H1 (cell line): ENCODE measurements around the gene TLK2. TPM values are rescaled to one million over a fixed set of nuclear protein-coding genes. Genes with fewer than 3 reads are reported as not detected.

Source experiments
- CTCF ChIA-PET: fragments of 300-600 bp; sonication (Branson Sonifier 250); formaldehyde crosslinking; loops from one replicate; lab custom pipeline; 2021; ENCODE audit not compliant: partially characterized antibody; lab: Charles Lee
- POLR2A ChIA-PET: fragments of 300-600 bp; sonication (Branson Sonifier 250); formaldehyde crosslinking; loops from one replicate; lab custom pipeline; 2021; ENCODE audit warnings: inconsistent platforms; ENCODE audit not compliant: partially characterized antibody; lab: Charles Lee
- DNase-seq, 2 experiments: peaks; one replicate each; pipeline versions ENCODE4 v3.0.0 to v3.0.0-alpha.2; 2010 to 2022; ENCODE audit warnings: low spot score in 2 of 2, low read depth in 1 of 2, mixed read lengths in 1 of 2
- FAIRE-seq: peaks from 2 replicates; lab custom pipeline; 2011; peaks lifted over from hg19 to GRCh38; lab: Jason Lieb, UNC
- H2AFZ ChIP-seq: 2 replicates; pipeline ENCODE4 v1.8.1; 2012; ENCODE audit warnings: low read length, inconsistent platforms
- H2AK5ac ChIP-seq: 2 replicates; pipeline ENCODE4 v1.6.1; 2013; ENCODE audit warnings: low read depth, low read length
- H2BK120ac ChIP-seq: replicated peaks from 2 replicates; pipeline ENCODE3; 2013; ENCODE audit warnings: low read depth, low read length, inconsistent platforms
- H2BK12ac ChIP-seq: 2 replicates; pipeline ENCODE4 v1.6.1; 2013; ENCODE audit warnings: low read depth, low read length
- H2BK15ac ChIP-seq: 2 replicates; pipeline ENCODE4 v1.6.1; 2013; ENCODE audit warnings: low read length
- H2BK20ac ChIP-seq: 2 replicates; pipeline ENCODE4 v1.6.1; 2013; ENCODE audit warnings: low read length
- H2BK5ac ChIP-seq: 2 replicates; pipeline ENCODE4 v1.6.1; 2013; ENCODE audit warnings: low read depth, low read length
- H3K14ac ChIP-seq: 2 replicates; pipeline ENCODE4 v1.6.1; 2013; ENCODE audit warnings: inconsistent platforms; ENCODE audit not compliant: insufficient read length
- H3K18ac ChIP-seq: 2 replicates; pipeline ENCODE4 v1.6.1; 2013; ENCODE audit warnings: low read length; ENCODE audit errors: extremely low read depth
- H3K23ac ChIP-seq: 2 replicates; pipeline ENCODE4 v1.6.1; 2013; ENCODE audit warnings: inconsistent platforms; ENCODE audit not compliant: insufficient read length
- H3K23me2 ChIP-seq: 2 replicates; pipeline ENCODE4 v1.6.1; 2013; ENCODE audit warnings: low read depth, low read length
- H3K27ac ChIP-seq: 2 replicates; pipeline ENCODE4 v1.6.1; 2011; ENCODE audit warnings: low read depth, low read length, inconsistent platforms
- H3K27me3 ChIP-seq, 4 experiments: replicated peaks in 1 of 4; 1 replicate in 1 of 4; 2 replicates in 3 of 4; pipeline versions ENCODE4 v1.6.1 to v1.8.1; 2011 to 2013; ENCODE audit warnings: low read length in 3 of 4, mild to moderate bottlenecking in 3 of 4, inconsistent platforms in 2 of 4, mixed read lengths in 2 of 4, moderate library complexity in 1 of 4; ENCODE audit not compliant: control insufficient read depth in 3 of 4, insufficient read depth in 3 of 4; ENCODE audit errors: extremely low read depth in 1 of 4
- H3K36me3 ChIP-seq, 4 experiments: 2 replicates each; pipeline versions ENCODE4 v1.6.1 to v1.8.1; 2011 to 2013; ENCODE audit warnings: mild to moderate bottlenecking in 4 of 4, low read length in 3 of 4, moderate library complexity in 2 of 4, control low read depth in 1 of 4, inconsistent platforms in 1 of 4; ENCODE audit not compliant: insufficient read depth in 4 of 4, control insufficient read depth in 2 of 4
- H3K4ac ChIP-seq: replicated peaks from 2 replicates; pipeline ENCODE3; 2013; ENCODE audit warnings: low read length, low read depth, mixed read lengths, inconsistent platforms; ENCODE audit not compliant: insufficient read length
- H3K4me1 ChIP-seq, 4 experiments: replicated peaks in 1 of 4; 1 replicate in 1 of 4; 2 replicates in 3 of 4; pipeline versions ENCODE4 v1.6.1 to v1.8.1; 2011 to 2013; ENCODE audit warnings: low read length in 3 of 4, inconsistent platforms in 2 of 4, mixed read lengths in 1 of 4; ENCODE audit not compliant: insufficient read depth in 4 of 4, control insufficient read depth in 3 of 4
- H3K4me2 ChIP-seq, 2 experiments: 2 replicates each; pipeline versions ENCODE4 v1.6.1 to v1.8.1; 2011 to 2013; ENCODE audit warnings: low read depth in 2 of 2, low read length in 2 of 2, control low read depth in 1 of 2, inconsistent platforms in 1 of 2, mild to moderate bottlenecking in 1 of 2; ENCODE audit not compliant: insufficient read depth in 1 of 2
- H3K4me3 ChIP-seq, 4 experiments: fragments of 200-600, 300-600 bp in 1 of 4; sonication (generic), shearing (Covaris generic), sonication (Bioruptor Twin) in 1 of 4; 2 replicates each; pipeline versions ENCODE4 v1.5.1 to v1.8.1; 2011 to 2016; ENCODE audit warnings: low read length in 4 of 4, low read depth in 3 of 4, control low read depth in 2 of 4, inconsistent platforms in 2 of 4, mild to moderate bottlenecking in 2 of 4, mixed read lengths in 1 of 4, moderate library complexity in 1 of 4; ENCODE audit not compliant: insufficient read depth in 2 of 4; ENCODE audit errors: extremely low read depth in 1 of 4
- H3K56ac ChIP-seq: replicated peaks from 2 replicates; pipeline ENCODE3; 2013; ENCODE audit warnings: low read depth, mild to moderate bottlenecking, mixed read lengths, low read length, inconsistent platforms; ENCODE audit not compliant: insufficient read length
- H3K79me1 ChIP-seq: 2 replicates; pipeline ENCODE4 v1.6.1; 2013; ENCODE audit warnings: low read depth, low read length, control low read depth
- H3K79me2 ChIP-seq, 2 experiments: 2 replicates each; pipeline versions ENCODE4 v1.6.1 to v1.8.1; 2012 to 2013; ENCODE audit warnings: low read length in 2 of 2, mild to moderate bottlenecking in 2 of 2, inconsistent platforms in 1 of 2; ENCODE audit not compliant: insufficient read depth in 2 of 2, control insufficient read depth in 1 of 2
- H3K9ac ChIP-seq, 4 experiments: replicated peaks in 1 of 4; 1 replicate in 1 of 4; 2 replicates in 3 of 4; pipeline versions ENCODE4 v1.6.1 to v1.8.1; 2011 to 2013; ENCODE audit warnings: low read depth in 3 of 4, low read length in 3 of 4, control low read depth in 2 of 4, mild to moderate bottlenecking in 2 of 4, moderate library complexity in 2 of 4, inconsistent platforms in 1 of 4; ENCODE audit errors: extremely low read depth in 1 of 4
- H3K9me3 ChIP-seq, 2 experiments: 2 replicates each; pipeline versions ENCODE4 v1.6.1 to v1.8.1; 2012 to 2013; ENCODE audit warnings: mild to moderate bottlenecking in 2 of 2, moderate library complexity in 2 of 2, control low read depth in 1 of 2, inconsistent platforms in 1 of 2, low read depth in 1 of 2, low read length in 1 of 2, mixed read lengths in 1 of 2; ENCODE audit not compliant: insufficient read depth in 2 of 2
- H4K20me1 ChIP-seq, 2 experiments: replicated peaks in 1 of 2; 2 replicates each; pipeline versions ENCODE3 to v1.8.1; 2011 to 2013; ENCODE audit warnings: inconsistent platforms in 2 of 2, low read length in 2 of 2, mild to moderate bottlenecking in 1 of 2; ENCODE audit not compliant: insufficient read depth in 2 of 2, control insufficient read depth in 1 of 2
- H4K5ac ChIP-seq: 2 replicates; pipeline ENCODE4 v1.6.1; 2013; ENCODE audit warnings: low read length, low read depth, mixed read lengths, inconsistent platforms; ENCODE audit not compliant: insufficient read length
- H4K8ac ChIP-seq: 2 replicates; pipeline ENCODE4 v1.8.0; 2013; ENCODE audit warnings: mild to moderate bottlenecking, moderate library complexity, low read length, inconsistent platforms; ENCODE audit not compliant: insufficient read depth; ENCODE audit errors: extremely low read depth
- H4K91ac ChIP-seq: replicated peaks from 2 replicates; pipeline ENCODE3; 2013; ENCODE audit warnings: low read length, mixed read lengths, inconsistent platforms; ENCODE audit not compliant: insufficient read length
- CHD2 ChIP-seq: IDR thresholded peaks from 2 replicates; pipeline ENCODE4 v1.6.1; 2012; ENCODE audit warnings: low read length, improper control_type of control experiment
- CREB1 ChIP-seq: IDR thresholded peaks from 2 replicates; pipeline ENCODE4 v1.6.1; 2012; ENCODE audit warnings: inconsistent platforms
- E2F6 ChIP-seq: IDR thresholded peaks from 2 replicates; pipeline ENCODE4 v1.6.1; 2012; ENCODE audit warnings: inconsistent platforms
- EZH2 ChIP-seq: fragments of 200-600 bp; sonication (generic); IDR thresholded peaks from 2 replicates; pipeline ENCODE4 v1.7.1; 2012; ENCODE audit warnings: low read depth, mild to moderate bottlenecking, moderate library complexity, low read length, inconsistent platforms; ENCODE audit not compliant: severe bottlenecking
- GTF2F1 ChIP-seq: IDR thresholded peaks from 2 replicates; pipeline ENCODE4 v1.6.1; 2012; ENCODE audit warnings: low read depth, low read length, improper control_type of control experiment, borderline replicate concordance
- JUN ChIP-seq: IDR thresholded peaks from 2 replicates; pipeline ENCODE4 v1.6.1; 2011; ENCODE audit warnings: low read depth, mild to moderate bottlenecking, improper control_type of control experiment, low read length
- KDM1A ChIP-seq: fragments of 200-600, 300-600 bp; sonication (generic); IDR thresholded peaks from 2 replicates; pipeline ENCODE4 v1.7.1; 2016; ENCODE audit warnings: mild to moderate bottlenecking, low read length, borderline replicate concordance
- POLR2AphosphoS5 ChIP-seq: IDR thresholded peaks from 2 replicates; pipeline ENCODE4 v1.6.1; 2011; ENCODE audit warnings: low read depth, low read length
- SAP30 ChIP-seq: fragments of 300-600 bp; sonication (generic); IDR thresholded peaks from 2 replicates; pipeline ENCODE4 v1.7.1; 2012; ENCODE audit warnings: low read length, moderate library complexity, mild to moderate bottlenecking, inconsistent platforms; ENCODE audit not compliant: insufficient read depth, insufficient replicate concordance
- TBP ChIP-seq: IDR thresholded peaks from 2 replicates; pipeline ENCODE4 v1.6.1; 2011; ENCODE audit warnings: low read depth, low read length, improper control_type of control experiment
- WGBS, 2 experiments: shearing (Covaris generic) in 1 of 2; methylation state at CpG; one replicate each; pipeline versions ENCODE4 v1.1.6 to v1.1.7; 2013 to 2015; ENCODE audit warnings: low lambda C conversion rate in 2 of 2, mixed read lengths in 2 of 2, inconsistent platforms in 1 of 2, low coverage in 1 of 2, missing lambda C conversion rate in 1 of 2; ENCODE audit not compliant: insufficient replicate concordance in 2 of 2, insufficient coverage in 1 of 2, insufficient read length in 1 of 2; ENCODE audit errors: extremely low coverage in 1 of 2, missing lambda C conversion rate in 1 of 2; 5-methylcytosine and 5-hydroxymethylcytosine counted together
- polyA plus RNA-seq, 7 experiments: library from polyadenylated mRNA; depleted of rRNA in 3 of 7; stranded (reverse) in 5 of 7; unstranded in 2 of 7; fragments of >200 nt in 5 of 7; fragments of 200-250 nt in 2 of 7; gene quantifications; 1 replicate in 5 of 7; 2 replicates in 1 of 7; 4 replicates in 1 of 7; pipeline versions ENCODE4 v1.2.1 to v1.2.3, GENCODE V29; 2011 to 2013; ENCODE audit warnings: missing spikeins in 2 of 7, mixed read lengths in 2 of 7
- total RNA-seq: library from RNA; stranded (reverse); fragmentation: NEBNext Ultra II Directional; extraction: Animal tissue kit (Norgen Biotek cat#: 25700); gene quantifications from 2 replicates; pipeline ENCODE4 v1.2.1, GENCODE V29; 2021

Gene TLK2
- total and polyA plus RNA-seq, 2 of the 8 experiments (the other 6 are each of a cell fraction or from before 2014, with no cell fraction given) = 43.1 to 59.9 TPM

GRCh38 chr17:62653002-62653825, 174.6 kb downstream of the TLK2 start:
- Histone ChIP-seq H4K91ac (peak overlapping the region; percentile 98), H4K5ac (no peak overlapping the region), H3K9me3 (no peaks in the 10 kb centered on the region), H2BK12ac (0 out of 2 replicates have a peak overlapping the region, but pooled peaks have one; percentile 2), H3K4me2 (peak overlapping the region; percentile 68 to 97), H3K79me1 (no peaks in the 10 kb centered on the region; the same call in 1 of the 2 replicates), H3K4ac (no peak overlapping the region), H3K23me2 (peaks cover 11% of the 10 kb centered on the region), H3K36me3 (no peaks in the 10 kb centered on the region), H3K23ac (no peak overlapping the region), H2BK120ac (no peak overlapping the region), H2BK5ac (peak overlapping the region; percentile 56; the same call in 1 of the 2 replicates), H3K27me3 (peaks cover 0 to 6% (median 3%) of the 10 kb centered on the region in 4 experiments; a peak in 1 of 7 replicates), H2BK20ac (peak overlapping the region; percentile 23; the same call in 1 of the 2 replicates), H3K4me1 (peaks cover 0 to 19% (median 12%) of the 10 kb centered on the region in 4 experiments; a peak in 6 of 7 replicates), H2AFZ (no peak overlapping the region), H3K9ac (peak overlapping the region in 3 of 4 experiments; percentile 42 to 73 (median 65); a peak in 4 of 7 replicates), H3K79me2 (no peaks in the 10 kb centered on the region; a peak in 1 of 4 replicates), H3K4me3 (peak overlapping the region; percentile 38 to 76 (median 66)), H4K20me1 (no peaks in the 10 kb centered on the region), H2AK5ac (no peak overlapping the region), H3K14ac (no peak overlapping the region), H3K18ac (peak overlapping the region; percentile 93), H3K27ac (peak overlapping the region; percentile 36), H3K56ac (peak overlapping the region; percentile 55), H4K8ac (peak overlapping the region; percentile 92; the same call in 1 of the 2 replicates), H2BK15ac (peak overlapping the region; percentile 46; the same call in 1 of the 2 replicates)
- peak; percentile 13 for FAIRE-seq
- peak in 1 of 2 experiments; percentile 90 for DNase-seq
- ChIA-PET POLR2A (interaction anchor here (1.2 to 1.6 kb wide), 2 partner anchors 11 to 24 kb away, joined by 3 to 4 read pairs; no protein-coding TSS in a partner anchor), CTCF (interaction anchor here (0.8 to 1.6 kb wide), 3 partner anchors 16 to 34 kb away, joined by 3 to 7 read pairs (median 4); no protein-coding TSS in a partner anchor)
- WGBS, 2 experiments = 14% methylated on average over 22 of the region's 30 CpGs; no CpG with 5 or more reads in 1 of the 2 experiments
- no peak for TF ChIP-seq JUN
- 0 out of 2 replicates have a peak, but pooled peaks have one; percentile 3 for TF ChIP-seq KDM1A
- TF ChIP-seq SAP30 = no peak
- TF ChIP-seq CREB1 = 0 out of 2 replicates have a peak, but pooled peaks have one; percentile 22
- TF ChIP-seq TBP = no peak
- no peak for TF ChIP-seq EZH2
- no peak for TF ChIP-seq CHD2
- TF ChIP-seq POLR2AphosphoS5 = peak; percentile 62; the same call in 1 of the 2 replicates
- TF ChIP-seq E2F6 = peak; percentile 86
- TF ChIP-seq GTF2F1 = no peak
